HepG2 (cell line): ENCODE measurements around the gene GHRH. TPM values are rescaled to one million over a fixed set of nuclear protein-coding genes. Genes with fewer than 3 reads are reported as not detected.

Experiments used
- ARNT2 ChIP-seq: sonication (generic); formaldehyde crosslinking; IDR thresholded peaks from 2 replicates; pipeline ENCODE4 v1.8.0; 2022; ENCODE audit warnings: mild to moderate bottlenecking, low read depth, missing genetic modification reagents, moderate library complexity
- HOXD1 ChIP-seq: sonication (generic); formaldehyde crosslinking; IDR thresholded peaks from 2 replicates; pipeline ENCODE4 v1.5.0; 2020; ENCODE audit warnings: missing genetic modification reagents
- SRY ChIP-seq: sonication (generic); formaldehyde crosslinking; IDR thresholded peaks from 2 replicates; pipeline ENCODE4 v1.8.0; 2022; ENCODE audit warnings: mild to moderate bottlenecking, missing genetic modification reagents
- TFDP2 ChIP-seq: sonication (generic); formaldehyde crosslinking; IDR thresholded peaks from 2 replicates; pipeline ENCODE4 v1.4.0; 2020; ENCODE audit warnings: missing genetic modification reagents
- TP53 ChIP-seq: sonication (generic); formaldehyde crosslinking; conservative IDR thresholded peaks from 2 replicates; pipeline ENCODE4 v1.4.0; 2020; ENCODE audit warnings: missing genetic modification reagents
- ZBTB25 ChIP-seq: IDR thresholded peaks from 2 replicates; pipeline ENCODE4 v1.6.1; 2018; ENCODE audit warnings: missing genetic modification reagents
- ZC3H13 ChIP-seq: sonication (generic); formaldehyde crosslinking; IDR thresholded peaks from 2 replicates; pipeline ENCODE4 v1.8.1; 2023; ENCODE audit warnings: mild to moderate bottlenecking, missing genetic modification reagents, moderate library complexity
- ZNF333 ChIP-seq: sonication (generic); formaldehyde crosslinking; IDR thresholded peaks from 2 replicates; pipeline ENCODE4 v1.4.0; 2020; ENCODE audit warnings: mild to moderate bottlenecking, missing genetic modification reagents, borderline replicate concordance
- ZNF414 ChIP-seq: sonication (generic); formaldehyde crosslinking; IDR thresholded peaks from 2 replicates; pipeline ENCODE4 v1.5.0; 2020; ENCODE audit warnings: missing genetic modification reagents
- ZNF468 ChIP-seq: sonication (generic); formaldehyde crosslinking; IDR thresholded peaks from 2 replicates; pipeline ENCODE4 v1.8.0; 2022; ENCODE audit warnings: mild to moderate bottlenecking, moderate library complexity, missing genetic modification reagents
- ZNF761 ChIP-seq: sonication (generic); formaldehyde crosslinking; conservative IDR thresholded peaks from 2 replicates; pipeline ENCODE4 v1.4.0; 2020; ENCODE audit warnings: mild to moderate bottlenecking, missing genetic modification reagents
- ZNF850 ChIP-seq: sonication (generic); formaldehyde crosslinking; conservative IDR thresholded peaks from 2 replicates; pipeline ENCODE4 v1.9.0; 2021; ENCODE audit warnings: mild to moderate bottlenecking, missing genetic modification reagents
- polyA plus RNA-seq, 8 experiments: library from polyadenylated mRNA; depleted of rRNA in 3 of 8; stranded (reverse) in 7 of 8; unstranded in 1 of 8; fragments of >200 nt; fragmentation: Illumina TruSeq in 4 of 8; extraction: Trizol in 4 of 8; gene quantifications; 2 replicates each; pipeline versions ENCODE4 v1.2.1 to v1.2.3, GENCODE V29; 2011 to 2016; ENCODE audit warnings: low read depth in 4 of 8, missing spikeins in 1 of 8, mixed read lengths in 1 of 8; ENCODE audit not compliant: insufficient read depth in 1 of 8
- total RNA-seq, 5 experiments: library from RNA; depleted of rRNA; stranded (reverse); fragments of >200 nt; fragmentation: Illumina TruSeq; extraction: Trizol; gene quantifications; 2 replicates each; pipeline ENCODE4 v1.2.3, GENCODE V29; 2016; ENCODE audit warnings: low read depth in 1 of 5
- TF ChIP-seq, protein P1 (sequence below): sonication (generic); formaldehyde crosslinking; IDR thresholded peaks from 2 replicates; pipeline ENCODE4 v1.5.1; 2020; ENCODE audit warnings: mild to moderate bottlenecking, missing genetic modification reagents, borderline replicate concordance
- TF ChIP-seq, protein P2 (sequence below): IDR thresholded peaks from 2 replicates; pipeline ENCODE4 v1.6.1; 2016; ENCODE audit warnings: low read depth, missing genetic modification reagents, missing compliant biosample characterization

GHRH gene
- total and polyA plus RNA-seq, 2 of the 13 experiments (the other 11 are each of a cell fraction or from before 2014, with no cell fraction given) = not detected

- TF ChIP-seq, protein P1, sequence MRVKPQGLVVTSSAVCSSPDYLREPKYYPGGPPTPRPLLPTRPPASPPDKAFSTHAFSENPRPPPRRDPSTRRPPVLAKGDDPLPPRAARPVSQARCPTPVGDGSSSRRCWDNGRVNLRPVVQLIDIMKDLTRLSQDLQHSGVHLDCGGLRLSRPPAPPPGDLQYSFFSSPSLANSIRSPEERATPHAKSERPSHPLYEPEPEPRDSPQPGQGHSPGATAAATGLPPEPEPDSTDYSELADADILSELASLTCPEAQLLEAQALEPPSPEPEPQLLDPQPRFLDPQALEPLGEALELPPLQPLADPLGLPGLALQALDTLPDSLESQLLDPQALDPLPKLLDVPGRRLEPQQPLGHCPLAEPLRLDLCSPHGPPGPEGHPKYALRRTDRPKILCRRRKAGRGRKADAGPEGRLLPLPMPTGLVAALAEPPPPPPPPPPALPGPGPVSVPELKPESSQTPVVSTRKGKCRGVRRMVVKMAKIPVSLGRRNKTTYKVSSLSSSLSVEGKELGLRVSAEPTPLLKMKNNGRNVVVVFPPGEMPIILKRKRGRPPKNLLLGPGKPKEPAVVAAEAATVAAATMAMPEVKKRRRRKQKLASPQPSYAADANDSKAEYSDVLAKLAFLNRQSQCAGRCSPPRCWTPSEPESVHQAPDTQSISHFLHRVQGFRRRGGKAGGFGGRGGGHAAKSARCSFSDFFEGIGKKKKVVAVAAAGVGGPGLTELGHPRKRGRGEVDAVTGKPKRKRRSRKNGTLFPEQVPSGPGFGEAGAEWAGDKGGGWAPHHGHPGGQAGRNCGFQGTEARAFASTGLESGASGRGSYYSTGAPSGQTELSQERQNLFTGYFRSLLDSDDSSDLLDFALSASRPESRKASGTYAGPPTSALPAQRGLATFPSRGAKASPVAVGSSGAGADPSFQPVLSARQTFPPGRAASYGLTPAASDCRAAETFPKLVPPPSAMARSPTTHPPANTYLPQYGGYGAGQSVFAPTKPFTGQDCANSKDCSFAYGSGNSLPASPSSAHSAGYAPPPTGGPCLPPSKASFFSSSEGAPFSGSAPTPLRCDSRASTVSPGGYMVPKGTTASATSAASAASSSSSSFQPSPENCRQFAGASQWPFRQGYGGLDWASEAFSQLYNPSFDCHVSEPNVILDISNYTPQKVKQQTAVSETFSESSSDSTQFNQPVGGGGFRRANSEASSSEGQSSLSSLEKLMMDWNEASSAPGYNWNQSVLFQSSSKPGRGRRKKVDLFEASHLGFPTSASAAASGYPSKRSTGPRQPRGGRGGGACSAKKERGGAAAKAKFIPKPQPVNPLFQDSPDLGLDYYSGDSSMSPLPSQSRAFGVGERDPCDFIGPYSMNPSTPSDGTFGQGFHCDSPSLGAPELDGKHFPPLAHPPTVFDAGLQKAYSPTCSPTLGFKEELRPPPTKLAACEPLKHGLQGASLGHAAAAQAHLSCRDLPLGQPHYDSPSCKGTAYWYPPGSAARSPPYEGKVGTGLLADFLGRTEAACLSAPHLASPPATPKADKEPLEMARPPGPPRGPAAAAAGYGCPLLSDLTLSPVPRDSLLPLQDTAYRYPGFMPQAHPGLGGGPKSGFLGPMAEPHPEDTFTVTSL (CRISPR knock-in tag) = no peak; the same call in 1 of the 2 replicates
- TF ChIP-seq ARNT2 (no peak), TFDP2 (CRISPR knock-in tag) (0 out of 2 replicates have a peak, but pooled peaks have one; percentile 35), SRY (0 out of 2 replicates have a peak, but pooled peaks have one; percentile 45), HOXD1 (no peak), ZC3H13 (CRISPR knock-in tag) (no peak), ZNF761 (no peak), ZNF414 (CRISPR knock-in tag) (no peak), TP53 (CRISPR knock-in tag) (no peak), ZBTB25 (CRISPR knock-in tag) (0 out of 2 replicates have a peak, but pooled peaks have one; percentile 16), ZNF333 (CRISPR knock-in tag) (no peak), ZNF468 (CRISPR knock-in tag) (no peak), ZNF850 (CRISPR knock-in tag) (no peak)
- TF ChIP-seq, protein P2, sequence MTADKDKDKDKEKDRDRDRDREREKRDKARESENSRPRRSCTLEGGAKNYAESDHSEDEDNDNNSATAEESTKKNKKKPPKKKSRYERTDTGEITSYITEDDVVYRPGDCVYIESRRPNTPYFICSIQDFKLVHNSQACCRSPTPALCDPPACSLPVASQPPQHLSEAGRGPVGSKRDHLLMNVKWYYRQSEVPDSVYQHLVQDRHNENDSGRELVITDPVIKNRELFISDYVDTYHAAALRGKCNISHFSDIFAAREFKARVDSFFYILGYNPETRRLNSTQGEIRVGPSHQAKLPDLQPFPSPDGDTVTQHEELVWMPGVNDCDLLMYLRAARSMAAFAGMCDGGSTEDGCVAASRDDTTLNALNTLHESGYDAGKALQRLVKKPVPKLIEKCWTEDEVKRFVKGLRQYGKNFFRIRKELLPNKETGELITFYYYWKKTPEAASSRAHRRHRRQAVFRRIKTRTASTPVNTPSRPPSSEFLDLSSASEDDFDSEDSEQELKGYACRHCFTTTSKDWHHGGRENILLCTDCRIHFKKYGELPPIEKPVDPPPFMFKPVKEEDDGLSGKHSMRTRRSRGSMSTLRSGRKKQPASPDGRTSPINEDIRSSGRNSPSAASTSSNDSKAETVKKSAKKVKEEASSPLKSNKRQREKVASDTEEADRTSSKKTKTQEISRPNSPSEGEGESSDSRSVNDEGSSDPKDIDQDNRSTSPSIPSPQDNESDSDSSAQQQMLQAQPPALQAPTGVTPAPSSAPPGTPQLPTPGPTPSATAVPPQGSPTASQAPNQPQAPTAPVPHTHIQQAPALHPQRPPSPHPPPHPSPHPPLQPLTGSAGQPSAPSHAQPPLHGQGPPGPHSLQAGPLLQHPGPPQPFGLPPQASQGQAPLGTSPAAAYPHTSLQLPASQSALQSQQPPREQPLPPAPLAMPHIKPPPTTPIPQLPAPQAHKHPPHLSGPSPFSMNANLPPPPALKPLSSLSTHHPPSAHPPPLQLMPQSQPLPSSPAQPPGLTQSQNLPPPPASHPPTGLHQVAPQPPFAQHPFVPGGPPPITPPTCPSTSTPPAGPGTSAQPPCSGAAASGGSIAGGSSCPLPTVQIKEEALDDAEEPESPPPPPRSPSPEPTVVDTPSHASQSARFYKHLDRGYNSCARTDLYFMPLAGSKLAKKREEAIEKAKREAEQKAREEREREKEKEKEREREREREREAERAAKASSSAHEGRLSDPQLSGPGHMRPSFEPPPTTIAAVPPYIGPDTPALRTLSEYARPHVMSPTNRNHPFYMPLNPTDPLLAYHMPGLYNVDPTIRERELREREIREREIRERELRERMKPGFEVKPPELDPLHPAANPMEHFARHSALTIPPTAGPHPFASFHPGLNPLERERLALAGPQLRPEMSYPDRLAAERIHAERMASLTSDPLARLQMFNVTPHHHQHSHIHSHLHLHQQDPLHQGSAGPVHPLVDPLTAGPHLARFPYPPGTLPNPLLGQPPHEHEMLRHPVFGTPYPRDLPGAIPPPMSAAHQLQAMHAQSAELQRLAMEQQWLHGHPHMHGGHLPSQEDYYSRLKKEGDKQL = peak; percentile 8; the same call in 1 of the 2 replicates
Observed at GRCh38 chr20:37283530-37284195, 22.0 kb upstream of the GHRH start (continued).
